GM08714 (cell line): Measurements from ENCODE around the gene CAMK2D.

ENCODE experiments used
- H3K4me3 ChIP-seq: fragments of 200-500 bp; sonication (Bioruptor generic); 2 replicates; pipeline ENCODE4 v1.5.1; 2014; ENCODE audit warnings: mild to moderate bottlenecking, low read length, inconsistent platforms
- ZNF274 ChIP-seq: IDR thresholded peaks from 2 replicates; pipeline ENCODE4 v1.6.1; 2012; ENCODE audit warnings: mild to moderate bottlenecking, low read depth, low read length

The CAMK2D gene

GRCh38 chr4:113757486-113757885 is 4.1 kb downstream of the CAMK2D start:
- peak overlapping the region; percentile 11; the same call in 1 of the 2 replicates for H3K4me3 ChIP-seq
- no peak for TF ChIP-seq ZNF274

- TF ChIP-seq ZNF274, result no peak
- H3K4me3 ChIP-seq, result no peak overlapping the region; the same call in 1 of the 2 replicates
These were observed 5.5 kb downstream of the CAMK2D start for GRCh38 chr4:113756005-113756410.

- TF ChIP-seq ZNF274, result no peak
- H3K4me3 ChIP-seq, result no peak overlapping the region
These were observed 10.8 kb downstream of the CAMK2D start for GRCh38 chr4:113750734-113751133.

- H3K4me3 ChIP-seq, result no peak overlapping the region
- no peak for TF ChIP-seq ZNF274
These were observed 11.2 kb downstream of the CAMK2D start for GRCh38 chr4:113750296-113750695.

GRCh38 chr4:113749178-113749577 is 12.4 kb downstream of the CAMK2D start:
- TF ChIP-seq ZNF274, result no peak
- no peak overlapping the region for H3K4me3 ChIP-seq

- no peak overlapping the region for H3K4me3 ChIP-seq
- TF ChIP-seq ZNF274, result no peak
These were observed 13.6 kb downstream of the CAMK2D start for GRCh38 chr4:113747949-113748348.

GRCh38 chr4:113745711-113746110 is 15.8 kb downstream of the CAMK2D start:
- no peak for TF ChIP-seq ZNF274

GRCh38 chr4:113744667-113745240 is 16.8 kb downstream of the CAMK2D start:
- no peak for TF ChIP-seq ZNF274
- H3K4me3 ChIP-seq, result no peak overlapping the region

More at GRCh38 chr4:113745711-113746110, 15.8 kb downstream of the CAMK2D start:
- H3K4me3 ChIP-seq, result no peak overlapping the region

GRCh38 chr4:113743690-113744089 is 17.8 kb downstream of the CAMK2D start:
- no peak for TF ChIP-seq ZNF274
- no peak overlapping the region for H3K4me3 ChIP-seq

- TF ChIP-seq ZNF274, result no peak
- no peak overlapping the region for H3K4me3 ChIP-seq
These were observed 18.9 kb downstream of the CAMK2D start for GRCh38 chr4:113742643-113743042.

- H3K4me3 ChIP-seq, result no peak overlapping the region
- TF ChIP-seq ZNF274, result no peak
These were observed 19.6 kb downstream of the CAMK2D start for GRCh38 chr4:113741956-113742355.

- H3K4me3 ChIP-seq, result no peak overlapping the region
- no peak for TF ChIP-seq ZNF274
These were observed 20.6 kb downstream of the CAMK2D start for GRCh38 chr4:113740857-113741379.

GRCh38 chr4:113739197-113739596 is 22.3 kb downstream of the CAMK2D start:
- H3K4me3 ChIP-seq, result no peak overlapping the region
- no peak for TF ChIP-seq ZNF274

GRCh38 chr4:113738251-113738650 is 23.3 kb downstream of the CAMK2D start:
- no peak for TF ChIP-seq ZNF274
- no peak overlapping the region for H3K4me3 ChIP-seq

GRCh38 chr4:113733685-113734084 is 27.9 kb downstream of the CAMK2D start:
- TF ChIP-seq ZNF274, result no peak
- no peak overlapping the region for H3K4me3 ChIP-seq
